DND-41 (cell line): ENCODE data around the gene SLC6A17.

Source experiments
- ATAC-seq: fragments of 200-7000 bp; cut with Tn5 transposase; 3 replicates; pipeline ENCODE4 v1.9.1; 2021; ENCODE audit warnings: low read depth; ENCODE audit not compliant: insufficient read depth
- DNase-seq: peaks from one replicate; pipeline ENCODE4 v3.0.0-alpha.2; 2020
- H2AFZ ChIP-seq: 2 replicates; pipeline ENCODE4 v1.6.0; 2012; ENCODE audit warnings: low read depth, low read length
- H3K27ac ChIP-seq: 2 replicates; pipeline ENCODE4 v1.5.1; 2012; ENCODE audit warnings: low read length, inconsistent platforms
- H3K27me3 ChIP-seq: fragments of 200-600 bp; sonication (generic); 2 replicates; pipeline ENCODE4 v1.6.0; 2012; ENCODE audit warnings: low read length, mild to moderate bottlenecking, inconsistent platforms; ENCODE audit not compliant: insufficient read depth, poor library complexity
- H3K36me3 ChIP-seq: 2 replicates; pipeline ENCODE4 v1.5.1; 2012; ENCODE audit warnings: low read length, inconsistent platforms; ENCODE audit not compliant: insufficient read depth
- H3K4me1 ChIP-seq: 2 replicates; pipeline ENCODE4 v1.5.1; 2012; ENCODE audit warnings: mild to moderate bottlenecking, low read length; ENCODE audit not compliant: insufficient read depth
- H3K4me2 ChIP-seq: 2 replicates; pipeline ENCODE4 v1.6.0; 2012; ENCODE audit warnings: mild to moderate bottlenecking, moderate library complexity, low read length, inconsistent platforms; ENCODE audit not compliant: insufficient read depth
- H3K4me3 ChIP-seq, 2 experiments: fragments of 200-600 bp in 1 of 2; shearing (Covaris generic) in 1 of 2; 2 replicates each; pipeline ENCODE4 v1.5.1; 2012 to 2016; ENCODE audit warnings: inconsistent platforms in 2 of 2, low read length in 2 of 2, mild to moderate bottlenecking in 2 of 2, low read depth in 1 of 2, moderate library complexity in 1 of 2
- H3K79me2 ChIP-seq: 2 replicates; pipeline ENCODE4 v1.6.0; 2012; ENCODE audit warnings: low read length, inconsistent platforms; ENCODE audit not compliant: insufficient read depth
- H3K9ac ChIP-seq: 2 replicates; pipeline ENCODE4 v1.6.0; 2012; ENCODE audit warnings: low read depth, mild to moderate bottlenecking, inconsistent platforms, low read length, moderate library complexity
- H3K9me3 ChIP-seq: 2 replicates; pipeline ENCODE4 v1.5.1; 2012; ENCODE audit warnings: low read length, moderate library complexity, mild to moderate bottlenecking, inconsistent platforms; ENCODE audit not compliant: insufficient read depth, severe bottlenecking
- H4K20me1 ChIP-seq: 2 replicates; pipeline ENCODE4 v1.6.0; 2012; ENCODE audit warnings: low read length; ENCODE audit not compliant: insufficient read depth
- CTCF ChIP-seq: IDR thresholded peaks from 2 replicates; pipeline ENCODE4 v1.5.1; 2012; ENCODE audit warnings: borderline replicate concordance, low read length, moderate library complexity, mild to moderate bottlenecking; ENCODE audit not compliant: poor library complexity, severe bottlenecking; ENCODE audit errors: extremely low read depth
- EZH2 ChIP-seq: IDR thresholded peaks from 3 replicates; pipeline ENCODE4 v1.6.1; 2012; ENCODE audit warnings: borderline replicate concordance, low read depth, mild to moderate bottlenecking, moderate library complexity, low read length, inconsistent platforms; ENCODE audit not compliant: severe bottlenecking

SLC6A17 gene

DNA sequence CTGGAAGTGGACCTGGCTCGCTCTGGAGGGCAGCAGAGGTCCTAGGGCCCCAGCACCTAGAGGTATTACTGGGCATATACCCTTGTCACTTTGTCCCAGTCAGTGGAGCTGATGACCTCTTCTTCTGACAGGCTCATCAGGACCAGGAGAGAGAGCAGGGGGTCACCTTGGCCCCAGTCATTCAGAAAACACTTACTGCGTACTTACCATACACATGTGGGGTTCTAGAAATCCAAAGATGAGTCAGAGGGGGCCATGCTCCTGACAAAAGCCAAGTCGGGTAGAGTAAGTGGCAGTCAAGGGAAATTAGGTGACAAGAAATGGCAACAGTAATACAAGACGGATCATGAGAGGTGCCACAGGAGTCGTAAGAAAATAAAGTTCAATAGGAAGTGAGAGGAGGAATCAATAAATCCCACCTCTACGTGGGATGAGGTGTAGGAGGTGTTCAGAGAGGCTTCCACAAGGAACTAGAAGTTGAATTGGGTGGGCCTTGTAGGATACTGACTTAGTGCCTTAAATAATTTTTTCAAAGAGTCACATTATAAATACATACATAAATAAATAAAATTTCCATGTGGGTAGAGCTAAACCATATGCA is 66.7 kb downstream of the SLC6A17 start:
- no peak for TF ChIP-seq EZH2
- TF ChIP-seq CTCF = no peak
- no peaks in the 10 kb centered on the region for H3K27me3 ChIP-seq
- H3K4me3 ChIP-seq = no peak overlapping the region
- H3K79me2 ChIP-seq = peaks cover 42% of the 10 kb centered on the region
- no peaks in the 10 kb centered on the region for H3K9me3 ChIP-seq
- peaks cover 79% of the 10 kb centered on the region for H4K20me1 ChIP-seq
- H3K4me1 ChIP-seq = peaks cover 42% of the 10 kb centered on the region
- H3K4me2 ChIP-seq = no peak overlapping the region
- no peak for ATAC-seq
- no peak overlapping the region for H2AFZ ChIP-seq
- peaks cover 51% of the 10 kb centered on the region for H3K36me3 ChIP-seq
- H3K9ac ChIP-seq = no peak overlapping the region; the same call in 1 of the 2 replicates
- no peak for DNase-seq
- H3K27ac ChIP-seq = no peak overlapping the region

DNA sequence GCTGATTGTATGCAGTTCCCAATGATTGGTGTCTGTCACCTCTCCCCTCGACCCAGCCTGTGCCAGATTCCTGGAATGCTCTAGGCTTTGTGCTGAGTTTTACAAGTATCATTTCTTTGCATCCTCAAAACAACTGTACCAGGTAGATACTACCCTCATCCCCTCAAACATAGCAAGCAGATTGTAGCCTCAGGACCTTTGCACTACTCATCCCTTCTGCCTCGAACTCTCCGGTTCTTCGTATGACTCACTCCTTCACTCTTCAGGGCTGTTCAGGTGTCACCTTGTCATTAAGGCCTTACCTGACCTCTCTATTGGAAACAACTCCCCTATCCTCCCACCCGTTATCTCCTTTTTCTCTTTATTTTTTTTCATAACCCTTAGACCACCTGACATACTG is 67.8 kb downstream of the SLC6A17 start:
- Histone ChIP-seq H3K4me2 (no peak overlapping the region), H3K36me3 (peaks cover 62% of the 10 kb centered on the region), H3K4me3 (no peak overlapping the region), H3K4me1 (peaks cover 30% of the 10 kb centered on the region), H3K27ac (no peak overlapping the region), H3K79me2 (peaks cover 31% of the 10 kb centered on the region), H3K9ac (no peak overlapping the region), H3K9me3 (no peaks in the 10 kb centered on the region), H4K20me1 (peaks cover 73% of the 10 kb centered on the region), H3K27me3 (no peaks in the 10 kb centered on the region), H2AFZ (no peak overlapping the region)
- TF ChIP-seq CTCF (no peak), EZH2 (no peak)
- no peak for DNase-seq
- ATAC-seq = no peak

DNA sequence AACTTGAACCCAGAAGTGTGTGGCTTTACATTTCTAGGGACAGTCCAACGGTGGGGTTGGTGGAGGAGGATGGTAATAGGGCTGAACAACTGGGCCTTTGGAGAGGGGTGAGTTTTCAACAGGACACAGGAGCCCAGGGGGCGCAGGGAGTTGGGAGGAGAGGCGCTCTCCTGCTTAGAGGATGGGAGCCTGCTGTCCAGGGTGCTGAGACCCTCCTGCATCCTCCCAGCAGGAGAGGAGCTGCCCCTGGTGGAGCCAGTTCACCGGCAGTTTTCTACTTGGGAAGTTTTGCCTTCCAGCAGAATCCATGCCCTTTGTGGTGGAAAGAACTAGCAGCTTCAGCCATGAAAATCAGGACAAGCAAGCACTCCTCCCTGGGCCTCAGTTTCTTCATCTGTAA is 68.4 kb downstream of the SLC6A17 start:
- peaks cover 25% of the 10 kb centered on the region for H3K79me2 ChIP-seq
- H3K27ac ChIP-seq = no peak overlapping the region
- no peak overlapping the region for H3K9ac ChIP-seq
- H3K4me3 ChIP-seq = no peak overlapping the region
- peaks cover 67% of the 10 kb centered on the region for H4K20me1 ChIP-seq
- peaks cover 68% of the 10 kb centered on the region for H3K36me3 ChIP-seq
- peak; percentile 65; the same call in 2 of the 3 replicates for ATAC-seq
- TF ChIP-seq CTCF = no peak
- no peak for TF ChIP-seq EZH2
- no peak for DNase-seq
- no peaks in the 10 kb centered on the region for H3K9me3 ChIP-seq
- H2AFZ ChIP-seq = no peak overlapping the region
- H3K27me3 ChIP-seq = no peaks in the 10 kb centered on the region
- H3K4me2 ChIP-seq = no peak overlapping the region
- H3K4me1 ChIP-seq = peaks cover 24% of the 10 kb centered on the region
